HG03280 (cell line): ENCODE measurements around the gene RGMA.
"Not testable (repeated sequence)": the region's sequence is repeated elsewhere in the genome, so short reads cannot be mapped to it uniquely, and the experiment has no call there.

Experiments used
- ATAC-seq: cut with Tn5 transposase; IDR thresholded peaks from one replicate; pipeline ENCODE4 v1.9.1; 2021; ENCODE audit warnings: mild to moderate bottlenecking, moderate library complexity; ENCODE audit not compliant: unreplicated experiment

Gene RGMA

DNA sequence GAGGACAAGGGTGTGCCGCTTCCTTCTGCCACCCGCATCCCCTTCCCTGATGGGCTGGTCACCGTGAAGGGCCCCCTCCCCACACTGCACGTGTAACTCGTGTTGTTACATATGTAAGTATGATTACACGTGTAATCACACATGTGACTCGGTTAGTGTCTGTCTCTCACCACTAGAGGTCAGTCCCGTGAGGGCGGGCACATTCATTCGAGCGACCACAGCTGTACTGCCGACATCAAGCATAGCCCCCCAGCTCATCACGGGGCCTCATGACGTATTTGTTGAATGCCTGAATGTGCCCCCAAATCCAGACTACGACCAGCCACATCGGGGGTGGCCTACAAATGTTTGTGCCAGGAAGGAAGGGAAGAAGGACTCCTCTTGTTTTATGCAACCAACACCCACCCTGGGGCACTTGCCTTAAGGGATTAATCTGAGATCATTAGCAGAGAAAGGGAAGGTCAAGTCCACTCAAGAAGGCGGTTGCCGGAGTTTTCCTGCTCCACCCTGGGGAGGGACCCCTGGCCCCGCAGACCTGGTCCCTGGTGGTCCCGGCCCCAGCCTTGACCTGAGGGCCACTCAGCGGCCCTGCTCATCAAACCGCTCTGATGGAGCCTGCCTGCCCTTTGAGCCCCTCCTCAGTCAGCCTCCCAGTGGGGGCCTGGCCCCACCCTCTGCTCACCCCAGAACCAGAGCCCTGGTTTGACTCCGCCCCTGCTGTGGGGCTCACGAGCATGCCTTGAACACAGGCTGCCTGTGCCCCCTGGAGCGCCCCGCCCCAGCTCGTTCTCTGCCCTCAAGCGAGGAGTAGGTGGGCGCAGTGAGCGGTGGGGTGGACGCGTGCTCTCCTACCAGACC is 52.8 kb downstream of the RGMA start:
- peak; percentile 68 for ATAC-seq

DNA sequence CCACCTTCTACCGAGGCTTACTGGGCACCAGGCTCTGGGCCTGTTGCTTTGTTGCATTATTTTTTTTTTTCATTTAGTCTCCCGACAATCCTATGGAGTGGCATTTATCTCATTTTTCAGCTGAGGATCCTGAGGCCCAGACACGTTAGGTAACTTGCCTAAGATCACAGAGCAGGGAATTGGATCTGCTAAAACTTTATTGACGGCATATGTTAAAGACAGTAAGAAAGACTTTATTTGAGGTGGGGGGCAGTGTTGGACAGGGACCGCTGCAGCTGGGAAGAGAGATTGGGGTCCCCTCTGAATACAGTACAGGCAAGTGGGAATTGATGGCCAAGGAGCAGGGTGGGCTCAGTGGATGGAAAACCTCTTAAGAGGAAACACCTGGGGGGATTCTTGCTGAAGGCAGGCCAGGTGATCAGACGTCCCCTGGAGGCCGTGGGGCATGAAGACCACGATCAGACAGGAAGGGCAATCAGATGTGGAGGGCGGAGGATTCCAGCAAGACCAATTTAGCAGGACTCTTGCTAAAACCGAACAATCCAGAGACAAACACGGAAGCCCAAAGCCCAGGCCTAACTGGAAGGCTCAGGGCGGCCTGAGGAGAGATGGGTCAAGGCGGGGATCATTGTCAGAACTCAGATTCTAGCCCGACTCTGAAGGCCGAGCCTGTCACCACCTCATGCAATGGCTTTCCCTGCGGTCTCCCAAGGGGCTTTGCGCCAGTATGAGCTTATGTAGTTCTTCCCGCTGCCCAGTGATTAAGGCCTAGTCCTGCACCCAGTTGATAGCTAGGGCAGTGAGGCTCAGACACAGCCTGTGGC is 53.7 kb downstream of the RGMA start:
- ATAC-seq = peak; percentile 17

DNA sequence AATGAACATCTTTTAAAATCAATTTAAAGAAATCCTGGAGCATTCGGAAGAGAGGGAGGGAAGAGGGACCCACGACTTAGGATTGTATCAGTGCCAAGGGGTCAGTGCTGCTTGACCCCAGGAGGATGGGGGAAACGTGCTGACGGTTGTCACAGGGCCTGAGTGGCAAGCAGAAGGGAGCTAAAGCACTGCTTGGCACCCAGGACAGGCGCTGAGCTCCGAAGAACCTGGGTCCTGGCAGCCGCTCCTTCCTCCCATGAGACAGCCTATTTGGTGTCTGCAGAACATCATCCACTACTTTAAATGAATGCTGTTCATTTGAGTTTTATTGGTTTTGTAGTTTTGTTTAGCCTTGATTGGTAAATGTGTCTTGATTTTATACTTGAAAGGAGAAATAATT is 54.5 kb downstream of the RGMA start:
- ATAC-seq = no peak

DNA sequence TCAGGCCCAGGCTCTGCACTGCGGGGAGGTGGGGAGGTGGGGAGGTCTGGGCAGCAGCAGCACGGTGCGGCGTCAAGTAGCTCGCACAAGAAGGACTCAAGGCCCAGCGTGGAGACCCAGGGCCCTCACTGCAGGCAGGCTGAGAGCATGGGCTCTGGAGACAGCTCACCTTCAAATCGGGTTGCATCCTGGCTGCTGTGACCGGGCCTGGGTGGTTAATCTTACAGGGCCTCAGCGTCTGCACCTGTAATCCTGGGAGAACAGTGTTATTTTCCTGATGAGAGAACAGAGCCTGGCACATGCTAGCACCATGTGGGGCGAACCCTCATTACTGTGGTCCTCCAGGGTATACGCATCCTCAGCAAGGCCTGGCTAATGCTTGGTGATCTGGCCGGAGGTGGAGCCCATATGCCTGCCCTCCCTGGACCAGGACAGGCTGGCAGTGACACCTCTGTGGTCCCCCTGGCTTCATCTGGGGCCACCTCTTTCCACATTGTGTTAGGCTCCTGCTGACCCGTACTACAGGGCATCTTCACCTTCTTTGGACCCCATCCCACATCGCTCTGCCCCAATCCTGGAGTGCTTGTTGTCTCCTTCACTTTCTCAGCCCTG is 55.5 kb downstream of the RGMA start:
- ATAC-seq = no peak

DNA sequence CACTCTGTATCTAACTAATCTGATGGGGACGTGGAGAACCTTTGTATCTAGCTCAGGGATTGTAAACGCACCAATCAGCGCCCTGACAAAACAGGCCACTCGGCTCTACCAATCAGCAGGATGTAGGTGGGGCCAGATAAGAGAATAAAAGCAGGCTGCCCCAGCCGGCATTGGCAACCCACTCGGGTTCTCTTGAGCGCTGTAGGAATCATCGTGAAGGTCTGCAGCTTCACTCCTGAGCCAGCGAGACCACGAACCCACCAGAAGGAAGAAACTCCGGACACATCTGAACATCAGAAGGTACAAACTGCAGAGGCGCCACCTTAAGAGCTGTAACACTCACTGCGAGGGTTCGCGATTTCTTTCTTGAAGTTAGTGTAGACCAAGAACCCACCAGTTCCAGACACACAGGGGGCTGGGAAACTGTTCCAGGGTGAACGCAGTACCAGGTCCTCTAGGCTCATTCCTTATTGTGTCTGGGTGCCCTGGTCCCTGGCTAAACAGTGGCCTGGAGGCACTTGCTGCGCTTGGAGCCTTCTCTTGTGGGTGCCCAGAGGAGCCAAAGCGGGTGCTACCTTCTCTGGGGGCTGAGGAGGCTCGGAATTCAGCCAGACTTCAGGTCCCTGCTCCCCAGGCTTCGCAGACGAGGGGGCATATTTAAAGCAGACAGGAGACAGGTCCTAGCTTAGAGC is 56.4 kb downstream of the RGMA start:
- ATAC-seq = not testable (repeated sequence)

DNA sequence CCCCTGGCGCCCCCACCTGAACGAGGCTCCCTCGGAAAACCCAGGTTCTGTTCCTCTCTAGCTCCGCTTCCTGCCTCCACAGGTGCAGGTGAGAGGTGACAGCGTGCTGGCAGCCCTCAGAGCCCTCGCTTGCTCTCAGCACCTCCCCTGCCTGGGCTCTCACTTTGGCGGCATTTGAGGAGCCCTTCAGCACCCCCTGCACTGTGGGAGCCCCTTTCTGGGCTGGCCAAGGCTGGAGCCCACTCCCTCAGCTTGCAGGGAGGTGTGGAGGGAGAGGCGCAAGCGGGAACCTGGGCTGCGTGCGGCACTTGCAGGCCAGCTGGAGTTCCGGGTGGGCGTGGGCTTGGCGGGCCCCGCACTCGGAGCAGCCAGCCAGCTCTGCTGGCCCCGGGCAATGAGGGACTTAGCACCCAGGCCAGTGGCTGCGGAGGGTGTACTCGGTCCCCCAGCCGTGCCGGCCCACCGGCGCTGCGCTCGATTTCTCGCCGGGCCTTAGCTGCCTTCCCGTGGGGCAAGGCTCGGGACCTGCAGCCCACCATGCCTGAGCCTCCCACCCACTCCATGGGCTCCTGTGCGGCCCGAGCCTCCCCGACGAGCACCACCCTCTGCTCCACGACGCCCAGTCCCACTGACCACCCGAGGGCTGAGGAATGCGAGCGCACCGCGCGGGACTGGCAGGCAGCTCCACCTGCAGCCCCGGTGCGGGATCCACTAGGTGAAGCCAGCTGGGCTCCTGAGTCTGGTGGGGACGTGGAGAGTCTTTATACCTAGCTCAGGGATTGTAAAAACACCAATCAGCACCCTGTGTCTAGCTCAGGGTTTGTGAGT is 57.2 kb downstream of the RGMA start:
- not testable (repeated sequence) for ATAC-seq

DNA sequence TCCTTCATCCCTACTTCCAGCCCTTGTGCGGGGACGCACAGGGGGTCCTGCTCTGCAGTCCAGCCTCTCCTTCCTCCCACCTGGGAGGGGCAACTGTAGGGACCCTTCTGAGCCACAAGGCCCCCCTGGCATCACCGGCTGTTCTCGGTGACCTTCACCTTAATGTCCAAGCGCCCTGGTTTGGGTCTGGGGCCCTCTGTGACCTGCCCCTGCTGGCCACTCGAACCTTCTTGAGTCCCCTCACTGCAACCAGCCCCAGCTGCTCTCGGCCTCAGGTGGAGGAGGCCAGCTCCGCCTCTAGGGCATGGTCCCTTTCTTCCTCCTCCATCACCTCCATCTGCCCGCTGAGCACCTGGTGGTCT is 57.9 kb downstream of the RGMA start:
- no peak for ATAC-seq

DNA sequence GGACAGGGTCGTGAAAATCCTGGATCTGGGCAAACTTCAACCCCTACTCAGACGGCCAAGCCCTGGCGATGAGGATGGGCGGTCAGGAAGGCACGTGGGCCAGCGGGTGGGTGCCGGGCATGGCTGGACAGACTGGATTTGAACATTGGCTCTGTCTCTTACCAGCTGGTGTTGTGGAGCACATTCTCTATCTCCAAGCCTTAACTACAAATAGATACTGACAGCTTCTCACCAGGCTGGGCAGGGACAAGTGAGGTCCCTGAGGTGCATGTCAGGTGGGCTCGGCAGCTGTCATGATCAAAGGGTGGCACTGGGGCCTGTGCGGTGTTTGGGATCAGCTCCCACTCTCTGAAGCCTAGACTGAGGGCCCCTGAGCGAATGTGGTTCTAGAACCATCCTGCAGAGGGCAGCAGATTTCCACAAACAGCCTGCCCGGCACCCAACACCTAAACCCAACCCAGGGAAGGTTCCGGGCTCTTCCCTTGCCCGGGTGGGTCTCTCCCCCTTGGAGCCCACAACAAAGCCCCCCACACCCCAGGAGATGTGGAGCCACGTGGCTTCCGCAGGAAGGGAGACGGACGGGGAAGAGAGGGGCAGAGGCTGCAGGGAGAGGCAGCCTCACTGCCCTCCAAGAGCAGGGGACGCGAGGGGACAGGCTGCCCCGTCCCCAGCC is 58.4 kb downstream of the RGMA start:
- peak; percentile 80 for ATAC-seq

DNA sequence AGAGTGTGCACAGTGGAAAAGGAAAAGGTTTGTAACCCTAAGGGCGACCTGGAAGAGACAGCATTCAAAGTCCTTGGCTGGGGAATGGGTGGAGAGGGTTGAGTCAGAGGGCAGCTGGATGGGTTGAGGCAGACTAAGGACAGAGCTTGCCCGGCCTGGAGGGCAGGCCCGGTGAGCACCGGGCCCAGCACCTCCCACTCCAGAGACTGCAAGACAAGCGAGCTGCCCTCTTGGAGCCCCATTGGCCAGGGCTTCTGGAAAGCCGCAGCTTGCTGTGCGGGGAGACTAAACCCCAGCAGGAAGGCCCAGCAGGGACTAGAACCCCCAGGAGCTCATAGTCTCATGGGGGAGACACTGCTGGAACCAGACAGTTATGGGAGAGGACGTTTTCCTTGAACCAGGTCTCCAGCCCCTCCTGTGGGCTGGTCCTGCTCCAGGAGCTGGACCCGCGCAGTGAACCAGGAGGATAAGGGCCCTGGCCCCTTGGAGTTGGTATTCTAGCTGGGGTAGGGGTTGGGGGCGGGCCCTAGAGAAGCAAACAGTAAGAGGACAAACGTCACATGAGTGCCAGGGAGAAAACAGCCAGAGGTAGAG is 59.1 kb downstream of the RGMA start:
- ATAC-seq = no peak

DNA sequence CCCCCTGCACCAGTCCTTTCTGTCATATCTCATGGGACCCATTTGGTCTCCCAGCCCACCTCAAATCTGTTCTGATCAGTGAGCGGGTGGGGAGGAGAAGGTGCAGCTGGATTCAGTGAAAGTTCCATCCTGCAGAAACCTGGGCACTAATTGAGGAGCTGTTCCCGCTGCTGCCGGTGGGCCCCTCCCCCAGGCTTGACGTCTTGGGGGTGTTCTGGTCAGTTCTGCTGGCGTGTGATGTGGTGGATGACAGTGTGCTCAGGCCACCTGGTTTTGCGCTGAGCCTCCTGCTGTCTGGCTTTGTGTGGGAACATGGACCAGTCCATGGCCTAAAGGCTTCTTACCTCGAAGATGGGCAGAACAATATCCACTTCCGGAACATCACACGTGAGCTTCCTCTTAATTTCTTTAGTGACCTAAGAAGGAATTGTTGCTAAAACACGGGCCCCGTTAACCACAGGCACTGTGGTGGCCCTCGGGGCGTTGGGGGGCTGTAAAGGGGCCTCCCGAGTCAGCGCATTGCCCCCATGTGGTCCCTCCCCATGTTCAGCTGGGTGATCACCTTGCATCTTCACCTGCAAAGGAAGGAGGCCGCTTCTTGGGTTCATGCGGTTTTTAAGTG is 59.7 kb downstream of the RGMA start:
- ATAC-seq = no peak

DNA sequence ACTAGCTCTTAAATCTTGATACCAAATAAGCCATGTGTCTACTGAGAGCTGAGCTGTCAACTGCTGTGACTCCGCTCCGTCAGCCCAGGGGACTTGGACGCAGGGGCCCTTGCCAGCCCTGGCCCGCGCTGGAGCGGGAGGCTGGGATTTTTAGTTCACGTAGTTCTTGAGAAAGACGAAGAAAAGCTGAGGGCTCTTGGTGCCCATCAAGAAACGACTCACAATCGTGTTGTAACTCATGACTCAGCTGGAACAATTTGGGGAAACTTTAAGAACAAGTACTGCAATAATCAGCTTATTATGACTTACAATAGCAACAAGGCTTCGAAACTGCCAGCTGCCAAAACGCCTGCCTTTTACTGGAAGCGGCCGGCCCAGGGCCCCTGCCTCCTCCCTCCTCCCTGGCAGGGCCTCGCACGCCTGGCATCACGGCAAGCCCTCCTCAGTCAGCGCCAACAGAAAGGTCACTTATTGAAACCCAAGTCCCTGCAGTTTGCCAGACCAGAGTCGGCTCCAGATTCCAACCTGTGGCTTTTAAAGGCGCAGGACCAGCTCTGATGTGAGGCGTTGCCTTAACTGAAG is 60.3 kb downstream of the RGMA start:
- ATAC-seq = no peak

DNA sequence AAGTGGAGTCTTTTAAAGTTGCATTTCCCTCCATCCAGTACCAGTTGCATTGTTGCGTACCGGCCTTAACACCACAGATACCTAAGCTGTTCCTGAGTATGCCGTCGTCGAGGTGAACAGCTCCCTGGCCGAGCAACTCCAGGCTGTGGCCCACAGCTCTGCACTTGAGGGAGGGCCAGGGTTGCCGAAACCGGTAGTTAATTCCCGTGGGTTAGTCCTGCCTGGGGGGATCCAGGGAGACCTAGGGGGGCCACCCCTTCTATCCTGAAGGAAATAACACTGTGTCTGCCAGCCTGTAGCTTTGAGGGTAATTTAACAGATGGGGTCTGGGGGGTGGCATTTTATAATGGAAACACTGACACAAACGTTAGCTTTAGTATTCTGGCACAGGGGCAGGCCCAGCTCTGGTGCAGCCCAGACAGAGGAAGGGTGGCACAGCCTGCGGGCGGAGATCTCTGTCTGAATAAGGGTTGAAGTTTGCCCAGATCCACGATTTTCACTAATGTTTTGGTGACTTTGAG is 60.8 kb downstream of the RGMA start:
- no peak for ATAC-seq

DNA sequence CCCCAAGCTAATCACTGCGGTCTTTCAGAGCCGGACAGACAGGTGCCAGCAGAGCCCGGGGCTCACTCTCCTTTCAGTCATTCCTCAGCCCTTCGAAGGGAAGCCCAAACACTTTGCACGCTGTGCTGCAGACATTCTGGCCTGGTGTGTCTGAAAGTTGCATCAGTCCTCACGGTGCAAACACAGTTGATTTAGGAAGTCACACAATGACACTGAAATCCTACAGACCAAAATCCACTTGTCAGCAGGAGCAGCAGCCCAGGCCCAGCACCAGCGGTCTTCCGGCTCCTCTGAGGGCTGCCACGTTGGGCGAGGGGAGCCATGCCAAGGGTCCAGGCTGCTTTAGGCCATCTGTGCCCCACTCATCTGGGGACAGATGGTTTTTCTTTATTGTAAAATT is 61.6 kb downstream of the RGMA start:
- no peak for ATAC-seq

DNA sequence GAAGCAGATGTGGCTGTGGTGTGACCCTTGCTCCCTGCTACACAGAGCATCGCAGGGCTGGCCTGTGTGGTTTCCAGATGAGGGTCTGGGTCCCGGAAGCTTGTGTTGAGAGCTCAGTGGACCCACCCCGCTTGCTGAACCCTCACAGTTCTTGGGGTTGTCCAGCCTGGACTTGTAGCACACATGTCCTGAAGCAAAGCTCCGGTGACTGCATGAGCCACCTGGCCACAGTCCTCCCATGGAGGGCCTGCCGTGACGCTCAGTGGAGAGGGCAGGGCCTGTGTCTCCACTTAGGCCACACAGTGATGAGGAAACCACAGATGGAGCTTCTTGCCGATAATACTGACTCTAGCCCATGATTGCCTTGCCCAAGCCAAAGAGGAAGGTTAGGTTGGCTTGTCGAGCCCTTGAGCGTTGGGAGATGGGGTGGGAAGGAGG is 62.6 kb downstream of the RGMA start:
- no peak for ATAC-seq

DNA sequence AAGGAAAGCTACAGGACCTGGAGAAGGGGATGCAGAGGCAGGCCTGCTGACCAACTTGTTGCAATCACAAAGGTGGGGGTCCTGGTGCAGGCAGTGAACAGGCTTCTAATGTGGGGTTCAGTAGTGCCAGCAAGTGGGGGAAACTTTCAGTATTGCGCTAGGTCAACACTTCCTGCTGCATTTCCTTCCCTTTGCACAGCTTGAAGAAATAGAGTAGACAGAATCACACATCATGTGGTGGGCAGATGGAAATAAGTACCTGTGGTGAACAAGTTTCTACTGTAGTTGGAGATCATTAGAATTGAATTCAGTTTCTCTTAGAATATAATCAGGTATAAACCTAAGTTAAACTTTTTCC is 63.4 kb downstream of the RGMA start:
- no peak for ATAC-seq

DNA sequence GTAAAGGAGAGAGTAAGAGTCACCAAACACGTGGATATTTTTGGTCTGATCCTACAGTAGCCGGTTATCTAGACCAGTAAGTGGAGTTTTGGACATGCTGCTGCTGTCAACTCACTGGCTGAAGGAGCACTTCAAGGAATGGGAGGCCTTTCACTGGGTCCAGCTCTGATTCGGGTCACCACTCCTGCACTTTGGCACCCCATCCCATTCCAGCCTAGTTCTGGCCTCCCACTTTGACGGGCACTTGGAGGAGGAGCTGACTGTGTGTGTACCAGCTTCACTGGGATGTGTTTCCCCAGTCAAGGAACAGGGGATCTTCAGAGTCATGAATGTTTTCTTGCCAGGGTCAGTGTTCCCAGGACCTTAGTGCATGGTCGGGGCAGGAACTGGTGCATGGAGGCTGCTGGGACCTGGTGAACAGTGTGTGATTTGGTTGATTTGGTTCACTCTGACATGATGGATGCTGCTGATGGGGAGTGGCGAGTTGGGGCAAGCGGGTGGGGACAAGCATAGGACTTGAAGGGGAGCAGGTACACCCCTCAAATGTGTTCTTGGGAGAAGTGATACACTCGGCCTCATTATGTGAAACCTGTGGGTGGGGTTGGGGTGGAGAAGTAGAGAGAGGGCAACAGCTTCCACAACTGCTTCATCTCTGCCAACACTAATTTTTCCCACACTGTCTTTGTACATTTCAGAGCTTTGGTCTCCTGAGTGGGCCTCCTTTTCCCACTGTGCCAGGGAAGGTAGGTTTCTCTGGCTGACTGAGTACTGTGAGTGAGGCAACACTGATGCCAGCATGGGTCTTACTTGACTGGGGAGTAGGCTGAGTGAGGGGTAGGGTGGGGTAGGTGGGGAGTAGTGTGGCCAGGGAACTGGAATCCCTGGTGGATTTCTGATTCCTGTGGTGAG is 64.0 kb downstream of the RGMA start:
- ATAC-seq = no peak

DNA sequence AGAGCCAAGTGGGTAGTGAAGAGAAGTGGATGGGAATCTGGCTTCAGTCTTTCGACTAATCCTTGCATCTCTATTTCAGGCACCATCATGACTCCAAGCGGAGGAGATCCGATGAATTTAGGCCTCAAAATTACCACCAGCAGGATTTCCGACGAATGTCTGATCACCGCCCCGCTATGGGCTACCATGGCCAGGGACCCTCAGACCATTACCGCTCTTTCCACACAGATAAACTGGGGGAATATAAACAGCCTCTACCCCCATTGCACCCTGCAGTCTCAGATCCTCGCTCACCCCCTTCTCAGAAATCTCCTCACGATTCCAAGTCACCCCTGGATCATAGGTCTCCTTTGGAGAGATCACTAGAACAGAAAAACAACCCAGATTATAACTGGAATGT is 64.7 kb downstream of the RGMA start:
- no peak for ATAC-seq
